ENCODE data around the gene GRM8.

GRCh38 chr7:126996659-126997058 is 256.1 kb downstream of the GRM8 start:
- TF ChIP-seq EZH2phosphoT487 (IDR thresholded peaks at IDR 0.05; ENCODE audit: insufficient read depth, low read depth) (no peak), EZH2 (IDR thresholded peaks at IDR 0.05; ENCODE audit: insufficient read depth, poor library complexity, severe bottlenecking) (no peak)

All from GM23248 (cell line).